Measurements from ENCODE around the gene C11orf71. TPM values are rescaled to one million over a fixed set of nuclear protein-coding genes. Genes with fewer than 3 reads are reported as not detected.

Gene C11orf71
- total and polyA plus RNA-seq, 9 of the 15 experiments (the other 6 are each of a cell fraction or from before 2014, with no cell fraction given) = 2.9 to 15.1 (median 9.1) TPM

DNA sequence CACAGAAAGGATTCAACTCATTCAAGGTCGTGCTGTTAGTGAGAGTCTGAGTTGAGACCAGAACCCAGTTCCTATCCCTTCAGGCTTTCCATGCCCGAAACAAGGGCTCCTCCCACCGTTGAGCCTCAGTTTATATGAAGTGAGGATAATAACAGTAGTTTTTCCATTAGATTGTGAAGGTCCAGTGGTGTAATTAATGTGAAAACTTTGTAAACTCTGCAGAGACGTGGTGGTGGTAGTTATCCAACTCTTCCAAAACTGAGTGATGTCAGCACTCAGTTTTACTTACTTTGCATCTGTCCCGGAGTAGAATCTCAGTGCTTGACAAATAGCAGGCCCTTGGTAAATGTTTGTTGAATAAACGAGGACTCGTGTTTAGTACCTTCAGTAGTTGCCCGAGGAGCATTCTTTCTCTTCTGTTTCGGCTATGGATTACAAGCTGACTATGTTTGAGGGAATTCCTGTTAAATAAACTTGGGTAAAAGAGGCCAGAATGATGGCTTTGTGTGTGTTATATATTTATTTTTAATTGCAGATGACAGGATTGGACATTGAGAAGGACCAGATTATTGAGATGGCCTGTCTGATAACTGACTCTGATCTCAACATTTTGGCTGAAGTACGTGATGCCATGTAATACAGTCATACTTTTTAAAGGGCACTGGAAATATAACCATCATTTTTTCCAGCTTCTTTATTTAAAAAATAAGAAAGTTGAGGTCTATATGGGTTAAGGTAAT lies 40.0 kb upstream of the C11orf71 start:
- Histone ChIP-seq H3K4me3 (peak overlapping the region; percentile 82), H3K27me3 (ENCODE audit: control insufficient read depth in 2 of 2, insufficient read depth in 2 of 2, low read length in 2 of 2) (no peaks in the 10 kb centered on the region), H3K36me3 (ENCODE audit: control insufficient read depth, insufficient read depth, low read length) (peaks cover 24% of the 10 kb centered on the region), H4K20me1 (replicated peaks; ENCODE audit: control insufficient read depth, insufficient read depth, low read length) (no peaks in the 10 kb centered on the region), H3K27ac (ENCODE audit: extremely low read depth, low read depth, low read length) (peak overlapping the region; percentile 85), H3K4me1 (replicated peaks in 1 of 2; ENCODE audit: control insufficient read depth in 2 of 2, insufficient read depth in 2 of 2, low read length in 2 of 2) (peaks cover 7 to 16% of the 10 kb centered on the region in 2 experiments; a peak in 3 of 5 replicates), H3K79me2 (ENCODE audit: control insufficient read depth, insufficient read depth, low read length) (peaks cover 61% of the 10 kb centered on the region), H3K4me2 (ENCODE audit: insufficient read depth, low read length) (peak overlapping the region; percentile 91), H3K9me3 (replicated peaks; ENCODE audit: control insufficient read depth, insufficient read depth, low read depth, low read length) (no peaks in the 10 kb centered on the region), H3K9ac (ENCODE audit: insufficient read depth in 1 of 2, low read depth in 2 of 2, low read length in 2 of 2) (peak overlapping the region; percentile 81 to 98), H2AFZ (ENCODE audit: low read depth, low read length) (peak overlapping the region; percentile 77), H3K9me1 (ENCODE audit: control insufficient read depth, insufficient read depth, low read length) (no peaks in the 10 kb centered on the region)
- FAIRE-seq (no peak), ATAC-seq (peak; percentile 3), DNase-seq (ENCODE audit: extremely low read depth in 1 of 4, low spot score in 3 of 4) (no peak)
- under 1% methylated on average over 10 of the region's 10 CpGs for WGBS (ENCODE audit: insufficient coverage, low coverage, missing lambda C conversion rate)
- ChIA-PET CTCF (ENCODE audit: low intra/inter-chr PET ratio) (interaction anchor here (0.7 kb wide), 1 partner anchor 39 kb away, joined by 3 read pairs; no protein-coding TSS in a partner anchor), POLR2A (interaction anchor here (1.3 to 1.7 kb wide), 2 partner anchors 24 to 42 kb away, joined by 3 read pairs; no protein-coding TSS in a partner anchor)
- no TSS peak for BruUV-seq (replicated peaks)
- in situ Hi-C loops (cut with MboI) = no loop called here
- intact Hi-C loops (cut with micrococcal nuclease) = loop anchor here (5.0 kb wide), 1 partner anchor 98 kb away; no protein-coding TSS in a partner anchor
- TF ChIP-seq RUNX1 (IDR thresholded peaks at IDR 0.05; ENCODE audit: low read depth) = no peak
- no peak for TF ChIP-seq ZBTB1 (CRISPR knock-in tag; IDR thresholded peaks at IDR 0.05; ENCODE audit: borderline replicate concordance, low read depth)
- TF ChIP-seq HNRNPK (IDR thresholded peaks at IDR 0.05; ENCODE audit: low read depth, low read length, poor library complexity, severe bottlenecking) = no peak
- TF ChIP-seq ZNF639 (CRISPR knock-in tag; conservative IDR thresholded peaks at IDR 0.05 in 1 of 2, IDR thresholded peaks at IDR 0.05 in 1 of 2) = 0 out of 4 replicates have a peak, but pooled peaks of 1 of the 2 experiments have one; percentile 23
- no peak for TF ChIP-seq LARP7 (IDR thresholded peaks at IDR 0.05)
- TF ChIP-seq SMARCA5 (IDR thresholded peaks at IDR 0.05) = no peak
- 0 out of 2 replicates have a peak, but pooled peaks have one; percentile 0 for TF ChIP-seq CBFA2T3 (IDR thresholded peaks at IDR 0.05)
- no peak for TF ChIP-seq PRDM10 (IDR thresholded peaks at IDR 0.05; ENCODE audit: partially characterized antibody)
- 0 out of 2 replicates have a peak, but pooled peaks have one; percentile 45 for TF ChIP-seq ZNF232 (CRISPR knock-in tag; IDR thresholded peaks at IDR 0.05)
- 0 out of 2 replicates have a peak, but pooled peaks have one; percentile 58 for TF ChIP-seq GATAD2B (IDR thresholded peaks at IDR 0.05; ENCODE audit: borderline replicate concordance)
- no peak for TF ChIP-seq RBM22 (IDR thresholded peaks at IDR 0.05; ENCODE audit: low read depth, low read length, poor library complexity, severe bottlenecking)
- no peak for TF ChIP-seq ZEB2 (IDR thresholded peaks at IDR 0.05)
- 0 out of 2 replicates have a peak, but pooled peaks have one; percentile 30 for TF ChIP-seq BACH1 (tag; IDR thresholded peaks at IDR 0.05)
- peak; percentile 12 for TF ChIP-seq FOSL1 (tag; conservative IDR thresholded peaks at IDR 0.05)
- TF ChIP-seq, protein P1, sequence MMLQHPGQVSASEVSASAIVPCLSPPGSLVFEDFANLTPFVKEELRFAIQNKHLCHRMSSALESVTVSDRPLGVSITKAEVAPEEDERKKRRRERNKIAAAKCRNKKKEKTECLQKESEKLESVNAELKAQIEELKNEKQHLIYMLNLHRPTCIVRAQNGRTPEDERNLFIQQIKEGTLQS (IDR thresholded peaks at IDR 0.05) = 0 out of 2 replicates have a peak, but pooled peaks have one; percentile 26
- TF ChIP-seq, protein P1 (CRISPR knock-in tag; conservative IDR thresholded peaks at IDR 0.05) = no peak
